Measurements from ENCODE around the gene KIAA1958. TPM values are rescaled to one million over a fixed set of nuclear protein-coding genes. Genes with fewer than 3 reads are reported as not detected.

KIAA1958 gene
- total RNA-seq, 1 donor from 2014 or later, result 2.0 TPM

DNA sequence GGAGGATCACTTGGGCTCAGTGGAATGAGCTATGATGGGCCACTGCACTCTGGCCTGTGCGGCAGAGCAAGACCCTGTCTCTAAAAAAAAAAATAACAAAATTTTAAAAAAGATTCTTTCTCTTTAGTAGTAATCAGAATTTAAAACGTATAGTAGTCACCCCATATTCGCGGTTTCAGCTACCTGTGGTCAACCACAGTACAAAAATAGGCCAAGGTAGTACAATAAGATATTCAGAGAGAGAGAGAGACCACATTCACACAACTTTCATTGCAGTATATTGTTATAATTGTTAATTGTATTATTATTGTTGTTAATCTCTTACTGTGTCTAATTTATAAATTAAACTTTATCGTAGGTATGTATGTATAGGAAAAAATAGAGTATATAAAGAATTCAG is 212.6 kb downstream of the KIAA1958 start:
- no peaks in the 10 kb centered on the region for H3K9me3 ChIP-seq
- no peak overlapping the region for H3K4me3 ChIP-seq
- no peaks in the 10 kb centered on the region for H3K27me3 ChIP-seq
- intact Hi-C loops (cut with DNase I), result no loop called here
- H3K36me3 ChIP-seq, result peaks cover 0 to 7% of the 10 kb centered on the region in 2 donors
- TF ChIP-seq, protein P1, sequence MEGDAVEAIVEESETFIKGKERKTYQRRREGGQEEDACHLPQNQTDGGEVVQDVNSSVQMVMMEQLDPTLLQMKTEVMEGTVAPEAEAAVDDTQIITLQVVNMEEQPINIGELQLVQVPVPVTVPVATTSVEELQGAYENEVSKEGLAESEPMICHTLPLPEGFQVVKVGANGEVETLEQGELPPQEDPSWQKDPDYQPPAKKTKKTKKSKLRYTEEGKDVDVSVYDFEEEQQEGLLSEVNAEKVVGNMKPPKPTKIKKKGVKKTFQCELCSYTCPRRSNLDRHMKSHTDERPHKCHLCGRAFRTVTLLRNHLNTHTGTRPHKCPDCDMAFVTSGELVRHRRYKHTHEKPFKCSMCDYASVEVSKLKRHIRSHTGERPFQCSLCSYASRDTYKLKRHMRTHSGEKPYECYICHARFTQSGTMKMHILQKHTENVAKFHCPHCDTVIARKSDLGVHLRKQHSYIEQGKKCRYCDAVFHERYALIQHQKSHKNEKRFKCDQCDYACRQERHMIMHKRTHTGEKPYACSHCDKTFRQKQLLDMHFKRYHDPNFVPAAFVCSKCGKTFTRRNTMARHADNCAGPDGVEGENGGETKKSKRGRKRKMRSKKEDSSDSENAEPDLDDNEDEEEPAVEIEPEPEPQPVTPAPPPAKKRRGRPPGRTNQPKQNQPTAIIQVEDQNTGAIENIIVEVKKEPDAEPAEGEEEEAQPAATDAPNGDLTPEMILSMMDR (IDR thresholded peaks at IDR 0.05), result no peak
- DNase-seq (ENCODE audit: low spot score in 2 of 2), result no peak
- no peaks in the 10 kb centered on the region for H3K4me1 ChIP-seq
- no peak overlapping the region for H3K27ac ChIP-seq

DNA sequence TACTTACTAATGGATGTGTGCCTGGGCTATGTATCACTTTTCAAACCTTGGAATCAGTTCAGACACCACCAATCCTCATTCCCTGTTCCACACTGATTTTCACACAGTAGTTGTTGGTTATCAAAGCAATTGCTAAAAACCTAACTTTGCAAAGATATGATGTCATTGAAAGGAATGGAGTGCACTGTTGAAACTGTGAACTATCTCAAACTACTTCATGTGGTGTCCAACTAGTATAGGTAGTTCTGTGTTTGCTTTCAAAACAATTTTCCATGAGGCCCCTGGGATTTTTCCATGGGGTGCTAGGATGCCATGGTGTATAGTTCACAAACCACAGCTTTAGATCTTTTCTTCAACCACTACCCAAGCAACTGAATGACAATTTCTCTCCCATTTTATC is 213.5 kb downstream of the KIAA1958 start:
- DNase-seq (ENCODE audit: low spot score in 2 of 2), result no peak
- no peak overlapping the region for H3K4me3 ChIP-seq
- H3K27me3 ChIP-seq, result no peaks in the 10 kb centered on the region
- H3K27ac ChIP-seq, result no peak overlapping the region
- H3K36me3 ChIP-seq, result peaks cover 0 to 7% of the 10 kb centered on the region in 2 donors
- intact Hi-C loops (cut with DNase I), result no loop called here
- no peaks in the 10 kb centered on the region for H3K4me1 ChIP-seq
- TF ChIP-seq, protein P1 (IDR thresholded peaks at IDR 0.05), result no peak
- no peaks in the 10 kb centered on the region for H3K9me3 ChIP-seq

DNA sequence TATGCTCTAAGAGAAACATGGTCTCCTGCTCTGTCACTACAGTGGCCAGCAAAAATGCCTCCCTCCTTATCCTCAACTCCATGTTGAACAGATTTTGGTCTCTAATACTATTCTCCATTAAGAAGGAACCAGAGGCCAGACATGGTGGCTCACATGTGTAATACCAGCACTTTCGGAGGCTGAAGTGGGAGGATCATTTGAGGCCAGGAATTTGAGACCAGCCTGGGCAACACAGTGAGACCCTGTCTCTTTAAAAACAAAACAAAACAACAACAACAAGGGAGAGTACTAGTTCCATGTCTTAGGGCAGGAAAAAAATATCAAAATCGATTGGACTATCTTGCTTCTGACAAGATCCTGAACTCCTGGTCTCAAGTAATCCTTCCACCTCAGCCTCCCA is 216.7 kb downstream of the KIAA1958 start:
- no peaks in the 10 kb centered on the region for H3K4me1 ChIP-seq
- TF ChIP-seq, protein P1 (IDR thresholded peaks at IDR 0.05), result no peak
- DNase-seq (ENCODE audit: low spot score in 2 of 2), result no peak
- no peaks in the 10 kb centered on the region for H3K36me3 ChIP-seq
- no peak overlapping the region for H3K27ac ChIP-seq
- intact Hi-C loops (cut with DNase I), result no loop called here
- H3K27me3 ChIP-seq, result no peaks in the 10 kb centered on the region
- no peak overlapping the region for H3K4me3 ChIP-seq
- H3K9me3 ChIP-seq, result no peaks in the 10 kb centered on the region

DNA sequence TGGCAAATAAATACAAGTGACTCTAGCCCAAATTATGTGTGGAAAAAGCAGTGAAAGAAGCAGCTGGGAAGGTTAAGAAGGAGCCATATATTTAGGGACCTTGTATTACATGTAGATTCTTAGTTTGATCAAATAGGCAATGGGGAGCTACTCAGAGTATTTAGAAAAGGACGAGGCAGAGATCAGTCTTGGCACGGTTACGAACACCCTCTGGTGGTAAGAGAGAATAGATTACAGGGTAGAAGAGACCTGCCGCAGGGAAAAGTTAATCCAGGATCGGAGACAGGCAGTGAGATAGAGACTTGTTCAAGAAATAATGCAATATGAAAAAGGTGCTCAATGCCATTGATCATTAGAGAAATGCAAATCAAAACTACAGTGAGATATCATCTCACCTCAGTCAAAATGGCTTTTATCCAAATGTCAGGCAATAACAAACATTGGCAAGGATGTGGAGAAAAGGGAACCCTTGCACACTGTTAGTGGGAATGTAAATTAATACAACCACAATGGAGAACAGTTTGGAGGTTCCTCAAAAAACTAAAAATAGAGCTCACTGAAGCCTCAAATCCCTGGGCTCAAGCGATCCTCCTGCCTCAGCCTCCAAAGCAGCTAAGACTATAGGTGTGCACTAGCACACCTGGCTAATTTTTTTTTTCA is 219.3 kb downstream of the KIAA1958 start:
- H3K9me3 ChIP-seq, result no peaks in the 10 kb centered on the region
- DNase-seq (ENCODE audit: low spot score in 2 of 2), result no peak
- no peaks in the 10 kb centered on the region for H3K36me3 ChIP-seq
- TF ChIP-seq, protein P1 (IDR thresholded peaks at IDR 0.05), result peak in 1 of 3 experiments; percentile 6
- H3K27ac ChIP-seq, result no peak overlapping the region
- no peaks in the 10 kb centered on the region for H3K4me1 ChIP-seq
- H3K4me3 ChIP-seq, result no peak overlapping the region
- no peaks in the 10 kb centered on the region for H3K27me3 ChIP-seq
- intact Hi-C loops (cut with DNase I), result no loop called here

DNA sequence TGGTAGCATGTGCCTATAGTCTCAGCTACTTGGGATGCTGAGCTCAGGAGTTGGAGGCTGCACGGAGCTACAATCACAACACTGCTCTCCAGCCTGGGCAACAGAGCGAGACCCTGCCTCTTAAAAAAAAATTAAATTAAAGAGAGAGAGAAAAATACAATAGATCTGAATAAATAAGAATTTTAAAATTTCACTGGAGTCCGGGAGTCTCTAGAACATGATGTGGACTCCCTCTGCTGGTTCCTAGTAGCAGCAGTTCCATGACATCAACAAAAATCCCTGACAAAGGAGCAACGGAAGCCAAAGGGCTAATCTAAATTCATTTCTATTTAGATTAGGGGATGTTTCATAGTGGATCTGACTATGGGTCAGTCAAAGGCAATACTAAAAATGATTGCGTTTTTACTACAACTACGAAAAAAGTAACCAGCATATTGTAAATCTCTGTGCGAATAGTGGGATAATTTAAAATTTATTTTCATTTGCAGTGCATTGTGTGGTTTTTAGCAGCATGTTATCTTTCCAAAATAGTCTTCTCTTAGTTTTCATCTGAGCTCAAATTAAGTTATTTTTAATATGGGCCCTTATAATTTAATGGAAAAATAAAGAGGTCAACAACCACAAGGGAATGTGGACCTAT is 224.5 kb downstream of the KIAA1958 start:
- no peak for DNase-seq (ENCODE audit: low spot score in 2 of 2)
- TF ChIP-seq, protein P1 (IDR thresholded peaks at IDR 0.05), result peak in 1 of 3 experiments; percentile 20
- Histone ChIP-seq H3K4me1 (no peaks in the 10 kb centered on the region), H3K4me3 (no peak overlapping the region), H3K9me3 (no peaks in the 10 kb centered on the region), H3K27me3 (no peaks in the 10 kb centered on the region), H3K36me3 (peaks cover 0 to 4% of the 10 kb centered on the region in 2 donors), H3K27ac (no peak overlapping the region)
- intact Hi-C loops (cut with DNase I), result no loop called here

Measured in ascending aorta (tissue), 2 donors.